ENCODE measurements around the gene ADAMTS3.
"Not testable (repeated sequence)": the region's sequence is repeated elsewhere in the genome, so short reads cannot be mapped to it uniquely, and the experiment has no call there.

ADAMTS3 gene

DNA sequence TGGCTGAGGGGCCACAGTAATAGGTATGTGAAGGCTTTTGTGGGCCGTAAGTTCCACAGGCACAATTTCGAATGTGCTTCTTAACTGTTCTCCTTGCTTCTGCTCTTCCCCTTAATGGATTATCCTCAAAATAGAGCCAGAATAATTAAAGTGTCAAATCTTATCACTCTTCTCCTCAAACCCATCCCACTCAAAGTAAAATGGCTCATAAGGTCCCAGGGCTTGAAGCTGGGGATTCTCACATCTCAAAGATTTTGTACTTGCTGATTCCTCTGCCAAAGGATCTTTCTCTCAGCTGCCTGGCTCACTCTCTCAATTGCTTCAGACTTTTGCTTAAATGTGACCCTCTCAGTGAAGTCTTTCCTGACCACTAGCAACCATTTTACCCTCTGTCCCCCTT lies 16.6 kb downstream of the ADAMTS3 start:
- no peak for DNase-seq

DNA sequence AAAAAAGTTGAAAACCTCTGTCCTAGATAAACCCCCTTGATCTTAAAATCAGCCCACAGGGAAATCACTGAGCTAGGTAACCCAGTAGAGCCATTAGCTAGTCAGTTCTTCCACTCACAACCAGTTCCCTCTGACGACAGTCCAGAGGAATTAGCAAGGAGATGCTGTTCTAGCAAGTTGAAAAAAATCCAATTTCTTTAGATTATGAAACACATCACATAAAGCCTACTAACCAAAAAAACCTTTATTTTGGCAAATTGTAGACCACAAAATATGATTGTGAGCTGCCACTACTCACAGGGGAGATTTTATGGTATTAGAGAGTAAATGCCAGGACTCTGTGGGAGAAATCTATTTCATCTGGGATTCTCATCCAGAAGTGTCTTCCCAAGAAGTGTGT lies 22.6 kb downstream of the ADAMTS3 start:
- no peak for DNase-seq

DNA sequence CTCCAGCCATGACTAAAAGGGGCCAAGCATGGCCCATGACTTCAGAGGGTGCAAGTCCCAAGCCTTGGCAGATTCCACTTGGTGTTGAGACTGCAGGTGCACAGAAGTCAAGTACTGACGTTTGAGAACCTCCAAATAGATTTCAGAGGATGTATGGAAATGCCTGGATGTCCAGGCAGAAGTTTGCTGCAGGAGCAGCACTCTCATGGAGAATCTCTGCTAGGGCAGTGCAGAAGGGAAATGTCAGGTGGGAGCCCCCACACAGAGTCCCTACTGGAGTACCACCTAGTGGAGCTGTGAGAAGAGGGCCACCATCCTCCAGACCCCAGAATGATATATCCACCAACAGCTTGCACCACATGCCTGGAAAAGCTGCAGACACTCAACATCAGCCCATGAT lies 28.3 kb downstream of the ADAMTS3 start:
- not testable (repeated sequence) for DNase-seq

DNA sequence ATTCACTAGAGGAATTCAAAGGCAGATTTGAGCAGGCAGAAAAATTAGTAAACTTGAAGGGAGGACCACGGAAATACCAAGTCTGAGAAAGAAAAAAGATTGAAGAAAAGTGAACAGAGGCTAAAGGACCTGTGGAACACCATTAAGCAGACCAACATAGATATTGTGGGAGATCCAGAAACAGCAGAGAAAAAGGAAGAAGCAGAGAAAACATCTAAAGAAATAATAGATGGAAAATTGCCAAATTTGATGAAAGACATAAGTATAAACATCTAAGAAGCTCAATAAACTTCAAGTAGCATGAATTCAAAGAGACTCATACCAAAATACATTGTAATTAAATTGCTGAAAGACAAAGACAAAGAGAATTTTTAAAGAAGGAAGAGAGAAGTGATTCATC lies 31.0 kb downstream of the ADAMTS3 start:
- no peak for DNase-seq

DNA sequence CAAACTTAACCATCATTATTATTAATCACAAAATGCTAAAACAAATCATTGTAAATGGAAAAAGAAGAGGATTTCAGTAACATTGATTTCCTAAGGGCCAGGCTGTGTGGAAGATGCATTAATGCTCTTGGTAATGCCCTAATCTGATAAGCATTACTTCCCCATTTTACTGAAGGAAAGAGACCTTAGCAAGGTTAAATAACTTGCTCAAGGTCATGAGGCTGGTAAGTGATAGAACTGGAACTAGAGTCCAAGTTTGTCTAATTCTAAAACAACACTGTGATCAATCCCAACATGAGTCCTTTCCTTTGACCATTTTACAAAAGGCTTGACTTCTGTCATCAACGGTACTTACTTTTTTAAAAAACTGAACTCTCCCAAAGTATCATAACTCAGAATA lies 32.6 kb downstream of the ADAMTS3 start:
- DNase-seq, result no peak

DNA sequence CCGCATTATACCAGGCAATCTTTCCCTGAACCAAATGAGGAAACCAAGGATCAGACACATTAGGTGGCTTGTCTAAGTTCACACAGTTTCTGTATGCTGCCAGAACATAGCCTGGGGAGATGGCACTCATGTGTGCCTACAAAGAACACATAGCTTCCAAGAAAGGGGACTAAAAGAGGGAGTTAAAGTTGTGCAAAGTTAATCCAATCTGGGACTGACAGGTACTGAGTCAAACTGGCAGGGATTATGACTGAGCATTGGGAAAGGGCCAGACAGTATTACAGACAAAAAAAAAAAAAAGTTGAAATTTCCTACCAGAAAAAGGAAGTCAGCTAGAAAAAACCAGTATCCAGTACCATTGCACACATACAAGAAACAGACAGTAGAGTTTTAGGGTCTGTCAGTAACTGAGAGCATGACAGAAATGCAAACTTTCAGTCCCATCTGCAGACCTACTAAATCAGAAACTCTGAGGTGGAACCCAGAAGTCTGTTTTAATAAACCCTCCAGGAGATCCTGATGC lies 37.2 kb downstream of the ADAMTS3 start:
- no peak for DNase-seq

DNA sequence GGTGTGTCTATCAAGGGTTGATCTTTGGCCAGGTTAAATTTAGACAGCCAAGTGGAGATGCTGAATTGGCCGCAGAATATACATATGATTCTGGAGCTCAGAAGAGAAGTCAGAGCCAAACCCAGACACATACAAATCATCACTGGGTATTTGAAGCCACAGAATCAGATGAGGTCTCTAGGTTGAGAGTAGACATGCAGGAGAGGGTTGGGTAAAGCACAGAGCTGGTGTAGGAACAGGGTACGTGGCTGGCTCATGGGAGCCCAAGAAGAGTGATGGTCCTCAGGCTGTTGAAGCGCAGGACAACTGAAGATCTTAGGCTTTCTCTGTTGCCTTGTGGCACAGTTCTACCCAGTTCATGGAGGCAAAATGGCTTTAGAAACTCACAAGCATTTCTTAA lies 37.7 kb downstream of the ADAMTS3 start:
- no peak for DNase-seq

DNA sequence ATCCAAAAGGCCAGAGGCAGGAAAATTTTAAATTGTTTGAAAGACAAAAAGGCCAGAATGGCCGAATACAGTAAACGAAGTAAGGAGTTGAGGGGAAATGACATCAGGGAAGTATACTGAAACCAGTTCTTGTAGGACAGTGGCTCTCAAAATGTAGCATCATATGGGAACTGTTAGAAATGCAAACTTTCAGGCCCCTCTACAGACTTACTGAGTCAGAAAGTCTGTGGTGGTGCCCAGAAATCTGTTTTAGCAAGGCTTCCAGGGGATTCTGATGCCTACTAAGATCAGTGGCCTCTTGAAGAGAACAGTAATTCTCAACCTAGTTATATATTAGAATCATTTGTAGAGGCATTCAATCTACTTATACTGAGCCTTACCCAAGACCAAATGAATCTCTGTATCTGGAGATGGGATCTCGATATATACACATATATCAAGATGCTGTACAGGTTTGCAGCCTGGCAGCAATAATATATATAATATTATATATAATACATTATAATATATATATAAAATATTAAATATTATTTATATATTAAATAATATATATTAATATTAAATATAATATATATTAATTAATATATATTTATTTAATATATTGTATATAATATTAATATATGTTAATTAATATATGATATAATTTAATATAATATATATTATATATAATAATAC lies 39.7 kb downstream of the ADAMTS3 start:
- no peak for DNase-seq

DNA sequence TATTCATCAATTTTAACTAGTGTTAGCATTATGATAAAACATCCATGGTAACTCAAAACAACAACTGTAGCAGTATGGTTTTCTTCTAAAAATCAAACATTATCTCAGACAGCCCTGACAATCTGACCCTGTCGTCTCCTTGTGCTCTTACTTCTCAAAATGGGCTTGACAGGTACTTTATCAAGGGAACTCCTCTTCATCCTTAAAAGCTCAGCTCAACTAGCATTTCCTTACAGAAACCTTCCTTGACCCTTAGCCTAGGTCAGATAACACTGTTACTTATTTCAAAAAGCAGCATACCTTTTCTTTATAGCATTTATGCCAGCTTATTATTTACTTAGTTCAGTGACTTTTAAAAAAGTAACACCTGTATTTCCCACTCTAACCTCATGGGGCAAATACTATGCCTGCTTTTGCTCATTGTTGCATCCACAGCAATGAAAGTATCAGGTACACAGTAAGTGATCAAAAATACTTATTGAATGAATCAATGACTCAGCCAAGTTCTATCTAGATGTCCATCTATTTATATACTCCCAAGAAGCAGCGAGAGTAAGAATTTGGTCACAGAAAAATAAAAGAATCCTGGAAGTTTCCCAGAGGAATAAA lies 41.9 kb downstream of the ADAMTS3 start:
- DNase-seq, result no peak

DNA sequence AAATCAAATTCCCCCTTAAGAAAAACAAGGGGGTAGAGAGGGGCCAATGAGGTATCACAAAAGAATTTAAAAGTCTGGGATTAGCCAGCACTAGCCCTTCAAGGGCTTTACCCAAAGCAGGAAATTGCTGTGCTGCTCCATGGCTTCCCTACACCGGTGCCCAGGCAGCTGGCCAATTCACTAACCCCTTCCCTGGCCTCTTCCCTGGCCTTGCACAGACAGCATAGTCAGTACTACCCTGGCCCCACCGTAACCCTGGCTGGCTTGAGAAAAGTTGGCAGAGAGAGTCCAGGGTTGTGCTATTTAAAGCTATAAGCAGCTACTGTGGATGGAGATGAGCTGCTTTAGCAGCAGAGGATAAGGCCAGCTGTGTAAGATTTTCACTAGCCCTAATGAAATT lies 43.1 kb downstream of the ADAMTS3 start:
- DNase-seq, result no peak

DNA sequence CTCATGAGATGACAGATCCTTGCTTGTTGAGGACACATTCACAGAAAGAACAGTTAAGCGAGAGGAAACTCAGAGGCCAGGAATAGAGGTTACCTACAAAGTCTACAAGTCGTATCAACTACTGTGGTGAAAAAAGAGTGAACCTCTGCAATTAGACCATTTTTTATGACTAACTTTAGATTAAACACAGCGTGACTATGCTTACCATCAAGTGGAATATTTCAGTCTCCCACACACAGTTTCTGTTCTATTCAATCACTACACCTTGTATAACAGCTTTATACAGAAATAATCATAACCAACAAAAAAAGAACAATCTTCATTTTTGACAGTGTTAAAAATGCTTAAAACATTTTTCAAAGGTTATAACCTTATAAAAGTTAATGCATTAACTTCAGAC lies 46.6 kb downstream of the ADAMTS3 start:
- DNase-seq, result no peak

DNA sequence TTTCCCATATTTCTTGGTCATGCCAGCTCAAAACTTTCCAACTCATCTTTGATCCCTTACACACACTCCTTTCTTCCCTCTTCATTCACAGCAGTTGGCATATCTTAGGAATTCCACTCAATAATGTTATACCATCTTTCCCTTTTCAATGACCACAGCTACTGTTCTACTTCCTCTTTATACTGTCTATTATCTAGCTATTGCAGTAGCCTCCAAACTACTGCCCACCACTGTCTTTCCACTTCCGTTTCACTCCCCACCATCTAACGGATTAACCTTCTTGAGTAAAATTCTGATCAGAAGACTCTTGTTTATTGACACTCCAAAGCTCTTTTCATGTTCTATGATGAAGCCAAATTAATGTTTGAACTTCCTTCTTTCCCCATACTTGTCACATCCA lies 55.8 kb downstream of the ADAMTS3 start:
- no peak for DNase-seq

DNA sequence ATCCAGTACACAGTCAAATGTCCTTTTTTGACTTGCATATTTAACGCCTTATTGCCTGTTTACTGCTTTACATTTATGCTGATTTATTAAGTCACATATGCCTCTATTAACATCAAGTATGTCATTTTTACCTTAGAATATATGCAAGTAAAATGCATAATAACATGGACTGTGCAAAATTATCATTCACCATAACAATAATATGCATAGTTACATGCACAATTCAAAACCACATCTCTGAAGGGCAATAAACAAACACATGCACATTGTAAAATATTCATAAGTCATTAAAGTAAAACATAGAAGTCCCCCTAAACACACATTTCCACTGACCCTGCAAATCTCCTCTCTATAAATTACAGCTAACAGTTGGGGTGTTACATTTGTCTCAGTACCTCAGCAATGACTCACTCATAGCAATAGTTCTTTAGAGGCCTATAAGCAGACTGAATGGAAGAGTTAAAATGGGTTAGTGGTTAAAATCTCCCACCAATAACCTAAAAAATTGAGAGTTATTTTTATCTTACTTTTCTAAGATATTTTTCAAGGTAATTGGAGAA lies 61.1 kb downstream of the ADAMTS3 start:
- DNase-seq, result no peak

DNA sequence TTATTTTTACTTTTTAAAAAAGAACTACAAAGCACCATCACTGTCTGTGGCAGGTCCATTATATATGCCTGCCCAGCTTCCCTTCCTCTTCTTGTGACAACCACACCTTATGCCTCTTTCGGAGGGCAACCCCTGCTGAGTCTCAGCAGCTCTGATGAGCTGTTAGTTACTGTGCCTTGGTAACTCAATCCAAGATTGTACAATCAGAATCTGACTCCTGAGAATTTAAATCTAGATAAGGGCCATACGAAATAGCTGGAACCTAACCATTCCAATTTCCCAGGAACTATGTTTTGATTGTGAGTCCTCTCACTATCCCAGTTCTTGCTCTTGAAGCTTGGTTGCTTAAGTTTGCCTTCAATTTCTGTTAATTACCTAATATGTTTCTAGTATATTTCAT lies 61.9 kb downstream of the ADAMTS3 start:
- DNase-seq, result no peak

DNA sequence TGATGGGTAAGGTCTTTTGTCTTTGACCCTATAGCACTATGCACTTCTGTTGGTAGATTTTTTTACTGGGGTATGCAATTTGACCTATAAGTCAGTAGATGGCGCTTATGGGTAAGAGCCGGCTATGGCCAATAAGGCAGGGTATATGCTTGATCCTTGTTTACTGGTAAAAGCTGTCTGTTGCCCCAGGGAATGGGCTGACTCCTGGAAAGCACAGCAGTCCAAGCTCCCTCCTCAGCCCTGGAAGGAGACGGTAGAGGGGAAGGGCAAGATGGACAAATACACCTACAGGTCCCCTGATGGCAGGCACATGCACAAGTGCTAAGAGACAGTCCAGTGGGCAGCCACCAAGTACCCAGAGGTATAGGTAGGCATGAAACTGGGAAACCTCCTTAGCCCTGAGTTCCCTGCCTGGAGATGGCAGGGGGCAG lies 63.7 kb downstream of the ADAMTS3 start:
- no peak for DNase-seq

DNA sequence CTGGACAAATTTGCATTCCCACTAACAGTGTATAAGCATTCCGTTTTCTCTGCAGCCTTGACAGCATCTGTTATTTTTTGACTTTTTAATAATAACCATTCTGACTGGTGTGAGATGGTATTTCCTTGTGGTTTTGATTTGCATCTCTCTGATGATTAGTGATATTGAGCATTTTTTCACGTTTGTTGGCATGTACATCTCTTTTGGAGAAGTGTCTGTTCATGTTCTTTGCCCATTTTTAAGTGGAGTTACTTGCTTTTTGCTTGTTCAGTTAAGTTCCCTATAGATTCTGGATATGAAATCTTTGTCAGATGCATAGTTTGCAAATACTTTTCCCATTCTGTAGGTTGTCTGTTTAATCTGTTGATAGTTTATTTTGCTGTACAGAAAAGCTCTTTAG lies 68.8 kb downstream of the ADAMTS3 start:
- no peak for DNase-seq

DNA sequence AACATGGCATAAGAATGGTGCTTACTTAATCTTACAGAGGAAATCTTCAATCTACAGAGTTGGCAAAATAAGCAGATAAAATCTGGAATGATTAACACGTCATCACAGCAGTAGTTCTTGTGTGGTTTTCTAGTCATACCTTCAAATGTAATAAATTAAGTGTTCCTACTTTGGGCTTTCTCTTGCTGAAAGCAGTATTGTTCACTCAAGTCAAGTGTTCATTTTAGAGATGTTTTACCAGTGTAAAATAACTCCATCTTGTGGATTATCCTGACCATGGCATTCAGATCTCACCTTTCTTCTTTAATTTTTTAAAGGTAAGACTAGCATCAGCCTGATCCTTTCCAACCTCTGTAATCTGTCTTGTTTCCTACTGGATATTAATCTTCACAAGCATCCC lies 72.9 kb downstream of the ADAMTS3 start:
- no peak for DNase-seq

DNA sequence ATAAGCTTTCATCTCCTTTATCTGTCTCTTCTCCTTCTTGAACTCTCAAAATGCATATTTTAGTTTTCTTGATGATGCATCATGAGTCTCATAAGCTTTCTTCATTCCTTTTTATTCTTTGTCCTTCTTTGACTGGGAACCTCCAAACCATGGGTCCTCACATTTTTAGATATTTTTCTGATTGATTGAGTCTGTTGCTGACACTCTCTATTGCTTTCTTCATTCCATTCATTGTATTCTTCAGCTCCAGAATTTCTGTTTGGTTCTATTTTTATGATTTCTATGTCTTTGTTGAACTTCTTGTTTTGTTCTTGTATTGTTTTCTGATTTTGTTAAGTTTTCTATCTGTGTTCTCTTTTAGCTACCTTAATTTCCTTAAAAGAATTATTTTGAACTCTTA lies 74.9 kb downstream of the ADAMTS3 start:
- no peak for DNase-seq

DNA sequence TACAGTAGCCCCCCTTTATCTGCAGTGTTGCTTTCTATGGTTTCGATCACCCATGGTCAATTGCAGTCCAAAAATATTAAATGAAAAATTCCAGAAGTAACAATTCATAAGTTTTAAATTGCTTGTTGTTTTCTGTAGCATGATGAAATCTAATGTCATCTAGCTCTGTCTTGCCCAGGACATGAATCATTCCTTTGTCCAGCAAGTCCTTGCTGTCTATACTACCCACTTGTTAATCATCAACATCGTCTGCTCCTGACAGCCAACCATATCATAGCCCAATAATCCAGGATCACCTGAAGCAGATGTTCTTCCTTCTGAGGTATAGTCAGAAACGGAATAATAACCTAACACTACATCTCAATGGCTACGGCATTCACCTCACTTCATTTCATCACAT lies 79.8 kb downstream of the ADAMTS3 start:
- no peak for DNase-seq

DNA sequence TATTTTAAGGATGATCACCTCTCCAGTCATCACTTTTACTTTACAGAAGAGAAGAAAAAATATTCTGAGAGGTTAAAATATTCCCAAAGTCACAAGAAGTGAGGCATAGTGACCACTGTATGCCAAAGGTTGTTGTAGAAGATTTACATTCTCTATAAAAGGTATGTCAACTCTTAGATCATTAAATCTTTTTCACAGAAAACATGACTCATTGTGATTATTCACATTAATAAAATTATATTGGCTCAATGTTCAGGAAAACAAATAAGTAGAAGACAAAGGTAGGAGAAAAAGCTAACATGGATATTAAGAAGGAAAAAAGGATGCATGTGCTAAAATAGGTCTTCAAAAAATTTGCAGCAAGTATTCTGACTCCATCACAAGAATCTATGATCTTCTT lies 82.0 kb downstream of the ADAMTS3 start:
- DNase-seq, result no peak

DNA sequence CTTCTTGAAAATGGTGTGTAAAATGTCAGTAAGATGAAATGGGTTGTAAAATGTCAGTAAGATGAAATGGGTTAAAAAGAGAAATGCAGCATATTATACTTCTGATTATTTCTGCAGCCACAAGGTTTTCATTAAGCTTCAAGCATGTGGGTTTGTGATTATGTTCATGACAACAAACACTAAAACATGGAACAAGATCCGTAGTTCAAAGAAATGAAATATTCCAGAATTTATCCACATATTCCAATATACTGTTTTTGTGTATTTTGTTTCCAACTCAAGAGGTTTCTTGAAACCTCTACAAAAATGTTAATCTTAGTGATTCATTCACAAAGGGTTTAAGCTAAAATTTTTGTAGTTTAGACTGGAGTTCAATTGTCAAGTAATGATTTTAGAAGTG lies 84.0 kb downstream of the ADAMTS3 start:
- DNase-seq, result no peak

DNA sequence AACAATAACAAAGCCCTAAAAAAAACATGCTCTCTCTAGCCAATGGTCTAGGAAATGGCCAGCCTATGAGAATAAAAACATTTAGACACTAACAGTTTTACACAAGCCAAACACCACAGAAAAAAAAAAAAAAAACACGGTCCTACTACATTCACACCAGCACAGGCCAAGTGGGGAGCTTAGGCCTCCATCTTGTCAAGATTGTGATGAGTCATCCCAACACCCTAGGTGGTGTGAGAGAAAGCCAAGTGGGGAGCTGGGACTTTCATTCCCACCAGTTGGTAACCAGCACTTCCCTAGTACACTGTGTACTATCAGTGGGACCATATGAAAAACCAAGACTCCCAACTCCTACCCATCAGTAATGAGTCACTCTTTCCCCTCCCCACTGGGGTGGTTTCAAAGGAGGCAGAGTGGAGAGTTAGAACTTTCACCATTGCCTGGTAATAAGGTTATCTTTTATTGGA lies 95.6 kb downstream of the ADAMTS3 start:
- no peak for DNase-seq

DNA sequence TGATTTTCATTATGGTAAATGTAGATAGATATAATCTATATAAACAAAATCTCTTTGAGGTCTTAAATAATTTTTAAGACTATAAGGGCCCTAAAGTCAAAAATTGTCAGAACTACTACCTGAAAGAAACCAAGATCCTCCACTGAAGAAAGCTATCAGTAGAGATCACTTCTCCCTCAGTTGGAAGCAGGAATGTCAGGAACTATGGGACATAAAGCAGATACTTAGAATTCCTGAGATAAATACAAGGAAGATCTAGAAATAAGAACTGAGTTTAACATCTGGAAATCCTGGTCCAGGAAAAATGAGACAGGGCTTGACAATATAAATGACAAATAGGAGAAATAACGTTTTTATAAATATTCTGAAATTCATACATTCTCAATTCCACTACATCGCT lies 97.2 kb downstream of the ADAMTS3 start:
- no peak for DNase-seq

DNA sequence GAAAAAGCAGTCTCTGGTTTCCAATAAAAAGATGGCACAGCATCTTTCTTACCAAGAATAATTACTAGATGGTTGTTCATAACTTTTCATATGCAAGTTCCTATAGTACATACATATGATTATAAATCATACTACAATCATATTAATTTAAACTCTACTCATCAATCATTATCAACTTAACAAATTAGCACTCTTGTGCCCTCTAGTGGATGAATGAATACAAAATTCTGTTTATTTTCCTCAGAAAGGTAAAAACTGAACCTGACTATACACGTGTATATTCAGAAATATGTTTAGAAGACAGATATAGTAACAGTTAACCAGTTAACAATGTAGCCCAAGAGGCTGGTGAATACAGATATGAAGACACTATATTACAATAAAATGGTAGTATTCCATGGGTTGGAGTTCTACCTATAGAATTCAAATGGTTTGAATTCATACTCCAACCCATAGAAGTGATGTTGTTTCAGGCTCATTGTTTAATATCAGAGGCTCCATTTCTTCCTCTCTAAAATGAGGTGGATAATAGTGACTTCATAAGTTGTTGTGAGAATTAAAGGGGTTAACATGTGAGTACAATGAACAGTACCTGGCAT lies 100.0 kb downstream of the ADAMTS3 start:
- no peak for DNase-seq
